ENCODE measurements around the gene PRR5.

Gene PRR5

DNA sequence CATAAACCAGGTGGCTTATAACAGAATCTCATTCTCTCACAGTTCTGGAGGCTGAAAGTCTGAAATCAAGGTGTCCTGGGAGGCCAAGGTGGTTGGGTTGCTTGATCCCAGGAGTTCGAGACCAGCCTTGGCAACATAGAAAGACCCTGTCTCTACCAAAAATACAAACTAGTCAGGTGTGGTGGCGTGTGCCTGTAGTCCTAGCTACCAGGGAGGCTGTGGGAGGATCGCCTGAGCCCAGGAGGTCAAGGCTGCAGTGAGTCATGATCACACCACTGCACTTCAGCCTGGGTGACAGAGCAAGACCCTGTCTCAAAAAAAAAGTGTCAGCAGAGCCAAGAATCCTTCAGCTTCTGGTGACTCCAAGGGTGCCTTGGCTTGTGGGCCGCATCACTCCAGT lies 8.9 kb upstream of the PRR5 start:
- H3K27ac ChIP-seq (ENCODE audit: low read depth, low read length): no peak overlapping the region

DNA sequence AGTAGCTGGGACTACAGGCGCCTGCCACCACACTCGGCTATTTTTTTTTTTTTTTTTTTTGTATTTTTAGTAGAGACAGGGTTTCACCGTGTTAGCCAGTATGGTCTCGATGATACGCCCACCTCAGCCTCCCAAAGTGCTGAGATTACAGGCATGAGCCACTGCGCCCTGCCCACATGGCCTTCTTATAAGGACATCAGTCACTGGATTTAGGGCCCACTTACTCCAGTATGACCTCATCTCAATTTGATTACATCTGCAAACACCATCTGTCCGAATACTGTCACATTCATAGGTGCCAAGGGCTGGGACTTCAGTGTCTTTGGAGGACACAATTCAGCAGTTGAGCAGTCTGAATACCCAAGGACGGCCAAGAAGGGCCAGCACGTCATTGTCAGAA lies 8.2 kb upstream of the PRR5 start:
- H3F3A ChIP-seq (ENCODE audit: control insufficient read depth, insufficient read depth): no peaks in the 10 kb centered on the region
- no peaks in the 10 kb centered on the region for H3K9me2 ChIP-seq (replicated peaks; ENCODE audit: control insufficient read depth, low read length)
- no peaks in the 10 kb centered on the region for H3K27me3 ChIP-seq (ENCODE audit: control insufficient read depth, low read length)
- H3K4me1 ChIP-seq (ENCODE audit: control insufficient read depth, low read length): no peaks in the 10 kb centered on the region
- H3K9me3 ChIP-seq (ENCODE audit: control insufficient read depth, insufficient read depth, low read length): no peaks in the 10 kb centered on the region
- no peaks in the 10 kb centered on the region for H3K79me2 ChIP-seq (ENCODE audit: control insufficient read depth, low read length)
- TF ChIP-seq, protein P1, sequence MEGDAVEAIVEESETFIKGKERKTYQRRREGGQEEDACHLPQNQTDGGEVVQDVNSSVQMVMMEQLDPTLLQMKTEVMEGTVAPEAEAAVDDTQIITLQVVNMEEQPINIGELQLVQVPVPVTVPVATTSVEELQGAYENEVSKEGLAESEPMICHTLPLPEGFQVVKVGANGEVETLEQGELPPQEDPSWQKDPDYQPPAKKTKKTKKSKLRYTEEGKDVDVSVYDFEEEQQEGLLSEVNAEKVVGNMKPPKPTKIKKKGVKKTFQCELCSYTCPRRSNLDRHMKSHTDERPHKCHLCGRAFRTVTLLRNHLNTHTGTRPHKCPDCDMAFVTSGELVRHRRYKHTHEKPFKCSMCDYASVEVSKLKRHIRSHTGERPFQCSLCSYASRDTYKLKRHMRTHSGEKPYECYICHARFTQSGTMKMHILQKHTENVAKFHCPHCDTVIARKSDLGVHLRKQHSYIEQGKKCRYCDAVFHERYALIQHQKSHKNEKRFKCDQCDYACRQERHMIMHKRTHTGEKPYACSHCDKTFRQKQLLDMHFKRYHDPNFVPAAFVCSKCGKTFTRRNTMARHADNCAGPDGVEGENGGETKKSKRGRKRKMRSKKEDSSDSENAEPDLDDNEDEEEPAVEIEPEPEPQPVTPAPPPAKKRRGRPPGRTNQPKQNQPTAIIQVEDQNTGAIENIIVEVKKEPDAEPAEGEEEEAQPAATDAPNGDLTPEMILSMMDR (IDR thresholded peaks at IDR 0.05; ENCODE audit: low read depth, low read length, poor library complexity, severe bottlenecking): no peak
- no peak for TF ChIP-seq EZH2phosphoT487 (IDR thresholded peaks at IDR 0.05; ENCODE audit: borderline replicate concordance, low read length)
- no peak overlapping the region for H3K27ac ChIP-seq (ENCODE audit: low read depth, low read length)
- no peaks in the 10 kb centered on the region for H3K36me3 ChIP-seq (ENCODE audit: control insufficient read depth, low read length)
- H4K20me1 ChIP-seq (ENCODE audit: control insufficient read depth, insufficient read depth, low read depth, low read length): no peaks in the 10 kb centered on the region
- no peak overlapping the region for H3K4me3 ChIP-seq (ENCODE audit: low read length)
- H3K4me2 ChIP-seq (ENCODE audit: low read length): no peak overlapping the region

More for the DNA sequence above, 8.9 kb upstream of the PRR5 start:
- Histone ChIP-seq H3K4me2 (ENCODE audit: low read length) (no peak overlapping the region), H3K9me3 (ENCODE audit: control insufficient read depth, insufficient read depth, low read length) (no peaks in the 10 kb centered on the region), H3F3A (ENCODE audit: control insufficient read depth, insufficient read depth) (no peaks in the 10 kb centered on the region), H3K36me3 (ENCODE audit: control insufficient read depth, low read length) (no peaks in the 10 kb centered on the region), H3K4me3 (ENCODE audit: low read length) (no peak overlapping the region), H3K27me3 (ENCODE audit: control insufficient read depth, low read length) (no peaks in the 10 kb centered on the region), H4K20me1 (ENCODE audit: control insufficient read depth, insufficient read depth, low read depth, low read length) (no peaks in the 10 kb centered on the region), H3K79me2 (ENCODE audit: control insufficient read depth, low read length) (no peaks in the 10 kb centered on the region), H3K4me1 (ENCODE audit: control insufficient read depth, low read length) (no peaks in the 10 kb centered on the region), H3K9me2 (replicated peaks; ENCODE audit: control insufficient read depth, low read length) (no peaks in the 10 kb centered on the region)
- no peak for TF ChIP-seq EZH2phosphoT487 (IDR thresholded peaks at IDR 0.05; ENCODE audit: borderline replicate concordance, low read length)
- TF ChIP-seq, protein P1 (IDR thresholded peaks at IDR 0.05; ENCODE audit: low read depth, low read length, poor library complexity, severe bottlenecking): no peak

DNA sequence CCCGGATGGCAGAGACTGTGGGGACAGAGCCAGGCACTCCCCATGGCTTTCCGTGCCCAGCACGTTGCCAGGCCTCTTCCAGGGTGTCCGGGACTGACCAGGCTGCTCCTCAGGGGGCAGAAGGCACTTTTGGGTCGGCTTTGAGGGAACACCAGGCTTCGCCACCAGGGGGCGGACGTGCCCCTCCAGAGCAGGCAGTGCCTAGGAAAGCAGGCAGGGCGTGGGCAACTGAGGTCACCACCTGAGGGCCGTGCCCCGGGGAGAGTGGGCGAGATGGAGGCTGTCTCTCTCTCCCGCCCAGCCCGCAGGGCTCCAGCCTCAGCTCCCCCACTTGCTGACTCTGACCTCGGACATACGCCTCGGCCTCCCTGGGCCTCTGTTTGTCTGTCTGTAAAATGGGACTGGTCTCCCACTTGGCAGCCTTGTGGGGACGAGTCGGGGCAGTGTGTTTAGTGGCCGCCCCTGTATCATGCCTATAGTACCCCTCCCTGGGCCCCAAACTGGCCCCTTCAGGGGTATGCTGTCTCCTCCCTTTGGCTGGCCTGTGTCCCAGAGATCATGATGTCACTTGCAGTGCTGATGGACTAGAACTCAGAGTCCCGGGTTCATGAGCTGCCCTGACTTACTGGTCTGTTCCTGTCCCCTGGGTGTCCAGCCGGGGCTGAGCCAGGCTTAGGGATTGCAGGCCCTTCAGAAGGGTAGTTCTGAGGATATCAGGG lies 4.4 kb upstream of the PRR5 start:
- Histone ChIP-seq H3K27me3 (ENCODE audit: control insufficient read depth, low read length) (no peaks in the 10 kb centered on the region), H3K9me3 (ENCODE audit: control insufficient read depth, insufficient read depth, low read length) (no peaks in the 10 kb centered on the region), H3K9me2 (replicated peaks; ENCODE audit: control insufficient read depth, low read length) (no peaks in the 10 kb centered on the region), H3K27ac (ENCODE audit: low read depth, low read length) (no peak overlapping the region), H3K4me3 (ENCODE audit: low read length) (no peak overlapping the region), H3F3A (ENCODE audit: control insufficient read depth, insufficient read depth) (no peaks in the 10 kb centered on the region), H3K4me1 (ENCODE audit: control insufficient read depth, low read length) (no peaks in the 10 kb centered on the region), H3K36me3 (ENCODE audit: control insufficient read depth, low read length) (no peaks in the 10 kb centered on the region), H3K4me2 (ENCODE audit: low read length) (no peak overlapping the region), H4K20me1 (ENCODE audit: control insufficient read depth, insufficient read depth, low read depth, low read length) (no peaks in the 10 kb centered on the region), H3K79me2 (ENCODE audit: control insufficient read depth, low read length) (no peaks in the 10 kb centered on the region)
- no peak for TF ChIP-seq EZH2phosphoT487 (IDR thresholded peaks at IDR 0.05; ENCODE audit: borderline replicate concordance, low read length)
- TF ChIP-seq, protein P1 (IDR thresholded peaks at IDR 0.05; ENCODE audit: low read depth, low read length, poor library complexity, severe bottlenecking): peak; percentile 94

Measured in DOHH2 (cell line).